HG02970 (cell line): ENCODE measurements around the gene CTNNA2.

Experiments
- ATAC-seq: cut with Tn5 transposase; IDR thresholded peaks from one replicate; pipeline ENCODE4 v1.9.1; 2021; ENCODE audit warnings: mild to moderate bottlenecking, moderate library complexity, moderate number of reproducible peaks; ENCODE audit not compliant: unreplicated experiment, low FRiP score

CTNNA2 gene

DNA sequence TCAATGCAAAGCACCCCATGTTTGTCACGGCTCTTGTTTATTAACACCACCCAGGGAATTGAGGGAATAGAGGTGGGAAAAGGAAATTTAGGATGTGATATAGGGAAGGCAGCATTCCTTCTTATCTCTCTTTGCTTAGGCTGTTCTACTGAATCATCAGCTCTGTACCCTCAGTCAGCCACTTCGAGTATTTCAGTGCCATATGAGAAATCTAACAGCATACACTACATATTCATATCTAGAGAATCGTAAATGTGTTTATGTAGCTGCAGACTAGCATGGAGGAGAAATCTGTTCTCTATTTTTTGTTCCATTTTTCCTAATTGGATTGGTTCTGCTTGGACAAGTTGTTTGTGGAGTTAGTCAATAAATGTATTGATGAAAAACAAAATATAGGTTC, 187.8 kb downstream of the CTNNA2 start:
- ATAC-seq: no peak

DNA sequence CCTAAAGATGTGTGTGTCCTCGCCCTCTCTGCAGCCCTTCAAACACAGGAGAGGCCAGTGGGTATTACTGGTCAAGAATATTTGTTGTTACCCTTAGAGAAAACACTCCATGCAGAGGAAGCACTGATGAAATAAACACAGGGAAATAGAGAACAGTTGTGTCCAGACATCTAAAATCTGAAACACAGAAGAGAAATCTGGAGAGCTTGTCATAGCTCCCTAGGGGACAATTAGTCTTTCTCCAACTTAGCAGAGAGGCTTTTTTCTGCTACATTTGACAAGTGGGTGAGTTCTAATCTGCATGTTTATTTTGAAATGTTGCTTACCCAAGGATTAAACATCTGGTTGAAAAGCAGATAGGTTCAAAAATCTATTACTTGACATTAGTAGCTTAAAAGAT, 190.1 kb downstream of the CTNNA2 start:
- ATAC-seq: no peak

DNA sequence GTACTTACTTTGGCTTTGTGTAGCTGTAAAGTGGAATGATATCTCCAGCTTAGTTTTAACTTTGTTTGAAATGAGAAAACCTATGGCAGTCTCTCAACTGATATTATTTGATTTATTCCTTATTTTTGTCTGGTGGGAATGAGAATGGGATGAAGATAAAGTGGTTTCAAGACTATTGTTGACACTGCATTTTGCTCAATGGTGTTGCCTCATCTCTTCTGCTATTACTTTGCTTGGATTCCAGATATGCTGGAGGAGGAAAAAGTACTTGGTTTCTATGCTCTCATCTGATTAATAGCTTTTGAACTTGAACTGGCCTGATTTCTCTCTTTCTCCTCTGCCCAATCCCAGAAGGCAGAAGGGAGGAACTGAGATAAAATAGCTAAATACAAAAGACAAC, 198.2 kb downstream of the CTNNA2 start:
- ATAC-seq: no peak

DNA sequence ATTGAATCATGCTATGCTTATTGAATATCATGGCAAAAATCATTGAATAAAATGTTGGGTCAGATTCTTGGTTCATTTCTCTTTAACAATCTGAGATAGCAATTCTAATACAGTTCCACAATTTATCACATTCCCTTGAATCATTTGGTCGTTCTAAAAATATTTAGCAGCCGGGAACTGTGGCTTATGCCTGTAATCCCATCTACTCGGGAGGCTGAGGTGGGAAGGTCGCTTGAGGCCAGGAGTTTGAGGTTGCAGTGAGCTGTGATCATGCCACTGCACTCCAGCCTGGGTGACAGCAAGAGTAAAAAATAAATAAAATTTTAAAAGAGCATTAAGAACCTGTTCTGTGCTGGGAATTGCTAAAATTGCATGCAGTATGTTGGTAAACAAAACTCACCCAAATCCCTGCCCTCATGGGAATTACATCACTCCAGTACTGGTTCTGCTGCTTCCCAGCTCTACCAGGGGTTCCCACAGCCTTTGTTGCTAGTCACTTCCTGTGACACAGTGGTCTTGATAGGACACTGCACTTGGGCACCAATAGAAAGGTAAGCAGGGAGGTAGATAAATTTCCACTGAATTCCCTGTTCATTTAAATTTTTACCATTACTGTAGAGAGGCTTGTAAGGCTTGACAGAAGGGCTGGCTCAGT, 200.4 kb downstream of the CTNNA2 start:
- ATAC-seq: no peak

DNA sequence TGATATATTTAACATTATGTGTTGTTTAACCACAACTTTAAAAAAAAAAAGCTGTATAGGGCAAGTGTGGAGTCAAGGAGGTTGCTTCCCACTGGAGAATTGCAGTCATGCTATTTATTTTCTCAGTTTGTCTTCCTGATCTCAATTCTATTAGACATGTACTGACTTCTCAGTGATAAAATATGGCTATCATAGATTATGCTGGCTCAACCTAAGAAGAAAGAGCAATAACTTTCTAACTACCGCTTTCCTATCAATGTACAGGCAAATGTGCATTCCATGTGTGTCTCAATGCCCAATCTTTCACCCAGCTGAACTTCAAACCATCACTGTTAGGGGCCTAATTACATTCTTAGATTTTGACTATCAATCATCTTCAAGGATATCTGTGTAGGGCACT, 201.4 kb downstream of the CTNNA2 start:
- ATAC-seq: no peak

DNA sequence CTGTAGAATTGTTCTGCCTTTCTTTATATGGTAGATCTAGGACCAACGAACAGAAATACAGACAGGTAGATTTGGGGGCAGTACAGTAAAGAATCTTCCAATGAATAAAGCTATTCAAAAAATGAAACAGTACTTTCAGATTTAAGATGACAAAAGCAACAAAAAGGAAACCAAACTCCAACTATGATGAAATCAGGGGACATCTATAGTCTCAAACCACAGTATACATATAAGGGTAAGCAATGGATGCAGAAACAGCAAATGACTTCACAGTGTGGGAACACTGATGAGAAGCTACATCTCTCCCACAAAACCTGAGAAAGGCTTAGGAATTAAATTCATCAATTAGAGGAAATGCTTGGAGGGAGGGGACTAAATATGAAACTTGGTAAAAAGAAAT, 202.5 kb downstream of the CTNNA2 start:
- ATAC-seq: no peak

DNA sequence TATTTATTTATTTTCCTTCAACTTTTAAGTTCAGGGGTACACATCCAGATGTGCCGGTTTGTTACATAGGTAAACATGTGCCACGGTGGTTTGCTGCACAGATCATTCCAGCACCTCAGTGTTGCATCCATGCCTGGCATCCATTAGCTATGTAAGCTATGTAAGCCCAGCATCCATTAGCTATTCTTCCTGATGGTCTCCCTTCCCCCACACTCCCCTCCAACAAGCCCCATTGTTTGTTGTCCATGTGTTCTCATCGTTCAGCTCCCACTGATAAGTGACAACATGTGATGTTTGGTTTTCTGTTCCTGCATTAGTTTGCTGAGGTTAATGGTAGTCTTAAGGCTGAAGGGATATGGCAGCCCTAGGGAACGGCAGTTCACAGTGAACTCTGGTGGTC, 203.4 kb downstream of the CTNNA2 start:
- ATAC-seq: no peak

DNA sequence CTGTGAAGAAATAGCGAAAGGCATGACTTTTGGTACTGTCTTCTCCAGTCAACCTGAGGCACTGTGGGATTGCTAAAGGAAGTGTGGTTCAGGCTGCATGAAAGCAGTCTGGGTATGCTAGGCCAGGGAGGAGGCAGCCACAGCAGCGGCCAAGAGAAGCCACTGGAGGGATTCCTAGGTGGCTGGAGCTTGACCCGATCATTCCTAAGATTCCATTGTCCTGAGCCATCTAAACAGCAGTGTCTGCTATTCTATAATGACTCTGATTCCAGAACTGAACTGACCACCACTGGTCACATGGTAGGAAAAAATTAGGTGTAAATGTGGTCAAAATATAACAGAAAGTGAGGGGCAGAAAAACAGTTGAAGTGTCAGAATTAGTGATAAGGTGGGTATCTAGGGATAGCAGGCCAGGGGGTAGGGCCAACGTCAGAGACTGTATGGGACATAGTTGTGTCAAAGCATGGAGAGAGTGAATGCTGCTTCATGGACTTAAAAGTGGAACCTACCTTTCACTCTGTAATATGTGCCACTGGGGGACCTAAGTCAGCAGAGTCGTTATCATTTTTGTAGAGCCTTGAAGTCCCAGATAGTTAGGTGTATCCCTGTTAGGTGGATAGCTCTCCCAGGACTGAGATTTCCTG, 204.6 kb downstream of the CTNNA2 start:
- no peak for ATAC-seq

DNA sequence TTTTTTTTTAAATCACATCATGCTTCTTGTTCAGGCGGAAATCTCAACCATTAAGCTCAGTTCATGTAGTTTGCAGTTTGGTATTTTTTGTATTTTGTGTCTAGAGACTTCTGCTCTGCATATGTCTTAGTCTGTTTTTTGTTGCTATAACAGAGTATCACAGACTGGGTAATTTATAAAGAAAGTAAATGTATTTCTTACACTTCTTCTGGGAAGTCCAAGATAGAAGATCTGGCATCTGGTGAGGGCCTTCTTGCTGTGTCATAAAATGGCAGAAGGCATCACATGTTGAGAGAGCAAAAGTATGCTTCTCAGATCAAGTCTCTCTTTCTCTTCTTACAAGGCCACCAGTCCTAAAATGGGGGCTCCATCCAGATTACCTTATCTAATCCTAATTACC, 208.2 kb downstream of the CTNNA2 start:
- ATAC-seq: no peak

DNA sequence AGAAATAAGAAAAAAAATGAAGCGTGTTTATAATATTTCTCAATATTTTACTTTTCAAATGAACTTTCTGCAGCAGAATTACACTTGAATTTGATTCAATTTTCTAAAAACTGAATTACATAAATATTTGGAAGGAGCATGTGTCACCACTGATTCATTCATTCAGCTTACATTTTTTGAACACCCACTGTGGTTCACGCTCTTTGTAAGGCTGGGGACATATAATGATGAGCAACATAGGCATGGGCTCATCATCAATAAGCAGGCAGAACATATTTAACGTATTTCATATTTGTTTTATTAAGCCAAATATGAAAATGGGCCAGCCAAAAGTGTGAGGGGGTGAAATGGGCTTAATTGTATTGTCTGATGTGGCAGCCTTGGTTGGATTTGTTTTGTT, 209.1 kb downstream of the CTNNA2 start:
- ATAC-seq: no peak

DNA sequence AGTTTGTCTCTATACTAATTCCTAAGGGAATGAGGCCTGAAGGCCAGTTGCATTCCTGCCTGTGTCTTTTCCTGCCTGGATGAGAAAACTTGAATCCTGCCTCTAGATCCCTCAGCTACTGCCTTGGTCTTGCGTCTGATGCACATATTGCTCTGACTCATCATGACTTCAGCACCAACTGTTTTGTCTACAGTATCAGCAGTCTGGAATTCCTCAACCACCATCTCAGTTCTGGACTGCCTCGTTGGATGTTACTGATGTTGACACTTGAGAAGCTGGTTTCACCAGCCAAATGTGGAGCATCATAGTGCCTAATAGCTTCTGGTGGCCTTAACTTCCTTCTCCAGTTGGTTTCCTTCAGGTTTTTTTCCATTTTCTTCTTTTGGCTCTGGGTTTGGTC, 211.0 kb downstream of the CTNNA2 start:
- ATAC-seq: no peak

DNA sequence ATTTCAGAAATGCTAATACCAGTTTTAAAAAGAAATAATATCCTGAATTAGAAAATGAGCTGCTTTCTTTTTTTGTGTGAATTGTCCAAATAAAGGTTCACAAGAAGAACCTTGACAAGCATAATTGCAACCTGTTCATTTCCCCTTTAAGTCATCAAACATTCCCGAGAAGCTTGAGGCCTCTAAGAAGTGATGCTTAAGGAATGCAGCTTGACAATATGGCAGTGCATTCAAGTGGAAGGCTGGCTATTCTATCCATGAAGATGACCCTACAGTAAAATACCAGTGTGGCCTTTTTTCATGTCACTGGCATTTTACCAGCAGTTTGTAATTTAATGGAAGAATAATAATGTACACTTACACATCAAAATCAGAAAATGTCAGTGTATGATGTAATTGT, 216.7 kb downstream of the CTNNA2 start:
- no peak for ATAC-seq

DNA sequence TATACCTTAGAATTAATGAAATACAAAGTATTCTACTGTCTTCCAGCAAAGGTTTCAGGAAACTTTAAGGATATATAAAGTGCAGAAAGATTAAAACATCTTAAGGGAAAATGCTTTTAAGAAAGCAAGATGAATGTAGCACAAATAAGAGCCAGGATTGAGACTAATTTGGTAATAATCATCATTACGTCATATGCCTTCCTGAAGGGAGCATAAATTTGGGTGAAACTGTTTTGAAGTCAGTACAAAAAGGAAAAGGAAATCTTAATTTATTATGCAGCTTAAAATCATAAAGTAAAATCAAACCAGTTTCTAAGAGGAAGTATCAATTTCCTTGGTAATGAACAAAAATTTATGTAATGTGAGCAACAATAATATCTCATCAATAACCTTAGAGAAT, 221.7 kb downstream of the CTNNA2 start:
- ATAC-seq: no peak

DNA sequence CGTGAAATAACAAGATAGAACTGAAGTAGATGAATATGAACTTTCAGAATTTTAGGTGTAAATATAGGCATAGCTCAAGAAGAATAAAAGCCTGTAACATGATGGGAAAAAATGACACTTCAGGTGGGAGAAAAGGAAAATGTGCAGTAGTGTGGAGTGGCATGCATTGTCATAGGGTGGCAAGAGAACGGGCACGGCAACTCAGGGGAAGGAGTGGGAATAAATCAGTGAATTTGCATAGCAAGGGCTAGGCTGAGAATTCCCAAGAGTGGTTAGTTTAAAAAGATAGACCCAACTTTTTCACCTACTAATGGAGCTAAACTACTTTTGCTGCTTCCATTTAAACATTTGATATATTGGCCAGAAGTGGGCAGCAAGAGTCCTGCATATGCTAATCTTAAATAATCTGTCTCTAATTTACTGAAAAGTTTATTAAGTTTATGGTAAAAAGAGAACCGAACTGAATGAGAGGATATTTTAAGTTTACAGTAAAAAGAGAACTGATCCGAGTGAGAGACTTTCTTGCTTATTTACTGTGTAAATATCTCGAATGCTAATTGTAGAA, 228.1 kb downstream of the CTNNA2 start:
- no peak for ATAC-seq

DNA sequence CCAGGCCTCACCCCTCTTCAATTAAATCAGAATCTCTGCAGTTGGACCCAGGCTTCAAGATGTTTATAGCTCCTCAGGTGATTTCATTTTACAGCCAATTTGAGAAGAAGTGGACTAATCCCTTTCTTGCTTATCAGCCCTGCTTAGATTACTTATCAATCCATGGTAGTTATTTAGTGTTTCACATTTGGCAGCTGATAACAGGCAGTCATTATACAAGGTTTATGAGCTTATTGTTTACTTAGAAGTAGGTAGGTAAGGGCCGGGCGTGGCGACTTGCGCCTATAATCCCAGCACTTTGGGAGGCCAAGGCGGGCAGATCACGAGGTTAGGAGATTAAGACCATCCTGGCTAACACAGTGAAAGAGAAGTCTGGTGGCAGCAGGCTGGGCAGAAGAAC, 237.5 kb downstream of the CTNNA2 start:
- ATAC-seq: no peak

DNA sequence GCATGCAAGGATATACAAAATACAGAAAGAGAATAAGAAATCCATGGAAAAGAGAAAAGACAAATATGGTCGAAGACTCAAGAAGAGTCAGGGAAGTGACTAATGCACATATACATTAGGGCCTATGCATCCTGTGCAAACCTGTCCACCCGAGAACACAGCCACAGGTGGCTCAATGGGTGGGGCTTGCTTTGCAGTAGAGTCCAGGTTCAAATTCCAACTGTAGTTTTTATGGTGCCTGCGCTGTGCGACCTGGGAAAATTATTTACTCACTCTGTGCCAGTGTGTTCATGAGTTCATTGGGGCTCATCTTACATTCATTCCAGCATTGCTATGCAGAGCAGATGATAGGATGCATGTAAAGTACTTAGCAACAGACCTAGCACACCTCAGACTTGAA, 244.7 kb downstream of the CTNNA2 start:
- ATAC-seq: no peak

DNA sequence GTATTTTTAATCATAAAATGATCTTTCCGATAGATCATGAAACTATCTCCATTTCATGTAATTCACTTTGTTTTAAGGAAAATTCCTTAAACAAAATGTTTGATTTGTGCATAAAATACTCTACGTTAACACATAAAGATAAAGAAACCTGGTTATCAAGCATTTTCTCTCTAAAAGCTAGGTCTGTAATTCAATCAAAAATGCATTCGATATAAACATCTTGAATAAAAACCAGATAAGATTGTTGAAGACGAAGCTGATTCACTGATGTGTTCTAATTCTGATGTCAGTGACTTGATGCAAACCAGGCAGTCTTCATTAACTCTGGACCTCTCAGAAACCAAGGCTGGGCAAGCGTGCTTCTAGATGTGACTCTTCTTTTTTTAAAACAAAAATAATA, 245.2 kb downstream of the CTNNA2 start:
- ATAC-seq: no peak

DNA sequence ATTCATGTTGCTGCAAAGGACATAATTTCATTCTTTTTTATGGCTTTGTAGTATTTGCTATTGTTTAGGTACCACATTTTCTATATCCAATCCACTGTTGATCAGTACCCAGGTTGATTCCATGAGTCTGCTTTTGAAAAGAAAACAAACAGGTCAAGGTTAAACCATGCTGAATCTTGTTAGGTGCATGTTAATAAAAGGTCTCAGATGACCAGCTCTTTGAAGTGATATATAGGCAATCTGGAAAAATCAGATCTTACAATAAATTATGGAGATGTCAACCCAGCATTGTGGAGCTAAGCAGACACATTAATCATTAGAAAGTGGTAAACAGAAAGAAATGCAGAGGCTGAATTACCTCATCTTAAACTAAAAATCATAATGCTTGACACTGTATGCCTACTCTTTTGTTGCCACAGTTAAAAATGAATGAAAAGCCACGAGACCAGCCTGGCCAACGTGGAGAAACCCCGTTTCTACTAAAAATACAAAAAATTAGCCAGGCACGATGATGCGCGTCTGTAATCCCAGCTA, 246.0 kb downstream of the CTNNA2 start:
- ATAC-seq: no peak

DNA sequence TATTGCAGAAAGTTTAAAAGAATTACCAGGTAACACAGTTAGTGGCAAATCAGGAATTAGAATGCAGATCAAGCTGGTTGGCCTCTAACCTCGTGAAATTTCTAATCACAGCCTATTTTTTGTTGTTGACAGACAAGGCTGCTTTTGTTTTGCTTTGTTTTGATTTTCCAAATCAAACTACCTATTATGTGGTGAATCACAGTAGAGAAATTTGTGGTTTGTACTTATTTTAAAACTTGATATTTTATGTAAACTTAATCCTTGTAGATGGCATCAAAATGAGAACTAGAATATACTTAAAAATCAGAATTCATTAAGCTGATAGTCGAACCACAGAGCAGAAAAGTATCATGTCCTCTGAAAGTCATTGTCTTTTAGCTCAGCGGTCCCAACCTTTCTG, 258.1 kb downstream of the CTNNA2 start:
- ATAC-seq: no peak

DNA sequence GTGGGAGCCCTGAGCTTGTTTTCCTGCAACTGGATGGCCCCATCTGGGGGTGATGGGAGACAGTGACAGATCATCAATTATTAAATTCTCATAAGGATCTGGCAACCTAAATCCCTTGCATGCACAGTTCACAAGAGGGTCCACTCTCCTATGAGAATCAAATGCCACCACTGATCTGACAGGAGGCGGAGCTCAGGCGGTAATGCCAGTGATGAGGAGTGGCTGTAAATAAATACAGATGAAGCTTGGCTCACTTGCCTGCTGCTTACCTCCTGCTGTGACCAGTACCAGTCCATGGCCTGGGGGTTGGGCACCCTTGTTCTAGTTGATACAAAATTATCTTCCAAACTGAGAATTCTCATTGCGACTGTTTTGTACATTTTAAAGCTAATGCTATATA, 258.6 kb downstream of the CTNNA2 start:
- ATAC-seq: no peak

DNA sequence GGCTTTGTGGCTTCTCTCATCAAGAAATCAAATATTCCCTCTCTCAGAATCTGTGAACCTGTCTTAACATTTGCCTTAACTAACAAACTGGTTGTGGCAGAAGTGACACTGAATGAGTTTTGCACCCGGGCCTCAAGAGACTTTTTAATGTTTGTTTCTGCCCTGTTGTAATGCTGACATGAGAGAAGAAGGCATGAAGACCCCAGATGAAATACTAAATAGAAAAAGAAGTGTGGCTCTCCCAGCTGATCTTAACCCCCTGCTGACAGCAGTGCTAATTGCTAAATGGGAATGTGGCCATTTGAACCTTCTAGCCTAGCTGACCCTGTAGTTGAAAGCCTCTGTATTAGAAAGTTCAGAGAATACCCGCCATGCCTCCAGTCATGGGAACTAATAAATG, 261.2 kb downstream of the CTNNA2 start:
- ATAC-seq: no peak

DNA sequence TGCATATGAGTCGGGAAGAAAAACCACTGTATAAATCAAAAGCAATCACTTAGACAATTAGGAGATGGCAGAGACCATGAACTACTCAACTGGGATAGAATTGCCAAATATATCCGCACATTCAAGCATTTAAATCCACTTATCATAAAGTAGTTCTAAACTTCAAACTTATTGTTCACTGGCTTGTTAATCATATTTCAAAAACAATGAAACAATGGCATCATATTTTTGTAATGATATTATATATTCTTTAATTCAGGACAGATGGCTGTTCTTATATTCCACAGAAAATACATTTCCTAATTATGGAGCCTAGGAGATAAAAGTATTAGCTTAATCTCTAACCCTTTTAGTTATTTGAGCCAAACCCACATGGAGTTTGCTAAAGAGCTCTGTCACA, 263.6 kb downstream of the CTNNA2 start:
- no peak for ATAC-seq
